RPMI7951 (cell line): ENCODE results near the gene CISH. TPM values are rescaled to one million over a fixed set of nuclear protein-coding genes. Genes with fewer than 3 reads are reported as not detected.
A peak's percentile ranks its signal among the peaks of the same experiment; 100 is the strongest.

Experiments used
- DNase-seq: peaks from one replicate; pipeline ENCODE4 v3.0.0-alpha.2; 2012; ENCODE audit warnings: low read depth
- total RNA-seq: library from RNA; depleted of rRNA; stranded (reverse); fragments of >200 nt; shearing (Covaris generic); gene quantifications from 2 replicates; pipeline ENCODE4 v1.2.3, GENCODE V29; 2014

Gene CISH
- total RNA-seq, 1 experiment from 2014 or later: 1.8 TPM

GRCh38 chr3:50599115-50599715, 12.4 kb downstream of the CISH start:
- no peak for DNase-seq

GRCh38 chr3:50594253-50594785, 17.3 kb downstream of the CISH start:
- no peak for DNase-seq

GRCh38 chr3:50592568-50592967, 19.0 kb downstream of the CISH start:
- DNase-seq: no peak

- no peak for DNase-seq
Measured at GRCh38 chr3:50591196-50591741, 20.3 kb downstream of the CISH start.

GRCh38 chr3:50588759-50589433, 22.7 kb downstream of the CISH start:
- peak; percentile 29 for DNase-seq

- DNase-seq: no peak
Measured at GRCh38 chr3:50587806-50588758, 23.5 kb downstream of the CISH start.

GRCh38 chr3:50587373-50587772, 24.2 kb downstream of the CISH start:
- DNase-seq: peak; percentile 11

GRCh38 chr3:50586763-50587070, 24.9 kb downstream of the CISH start:
- DNase-seq: no peak

GRCh38 chr3:50585919-50586762, 25.4 kb downstream of the CISH start:
- no peak for DNase-seq

- no peak for DNase-seq
Measured at GRCh38 chr3:50584391-50584790, 27.2 kb downstream of the CISH start.

GRCh38 chr3:50583897-50584296, 27.7 kb downstream of the CISH start:
- DNase-seq: no peak

GRCh38 chr3:50582083-50582482, 29.5 kb downstream of the CISH start:
- DNase-seq: no peak

- no peak for DNase-seq
Measured at GRCh38 chr3:50581459-50581842, 30.1 kb downstream of the CISH start.

- DNase-seq: no peak
Measured at GRCh38 chr3:50580683-50581458, 30.7 kb downstream of the CISH start.

GRCh38 chr3:50577348-50577747, 34.2 kb downstream of the CISH start:
- DNase-seq: no peak

GRCh38 chr3:50575372-50575771, 36.2 kb downstream of the CISH start:
- DNase-seq: peak; percentile 76

GRCh38 chr3:50574444-50574831, 37.1 kb downstream of the CISH start:
- DNase-seq: no peak

GRCh38 chr3:50573566-50574443, 37.8 kb downstream of the CISH start:
- no peak for DNase-seq

- no peak for DNase-seq
Measured at GRCh38 chr3:50572801-50573371, 38.7 kb downstream of the CISH start.
